HG03066 (cell line): Measurements from ENCODE around the gene VSIG10.

Experiments used
- ATAC-seq: cut with Tn5 transposase; IDR thresholded peaks from one replicate; pipeline ENCODE4 v1.9.1; 2021; ENCODE audit warnings: low read depth; ENCODE audit not compliant: unreplicated experiment

VSIG10 gene

DNA sequence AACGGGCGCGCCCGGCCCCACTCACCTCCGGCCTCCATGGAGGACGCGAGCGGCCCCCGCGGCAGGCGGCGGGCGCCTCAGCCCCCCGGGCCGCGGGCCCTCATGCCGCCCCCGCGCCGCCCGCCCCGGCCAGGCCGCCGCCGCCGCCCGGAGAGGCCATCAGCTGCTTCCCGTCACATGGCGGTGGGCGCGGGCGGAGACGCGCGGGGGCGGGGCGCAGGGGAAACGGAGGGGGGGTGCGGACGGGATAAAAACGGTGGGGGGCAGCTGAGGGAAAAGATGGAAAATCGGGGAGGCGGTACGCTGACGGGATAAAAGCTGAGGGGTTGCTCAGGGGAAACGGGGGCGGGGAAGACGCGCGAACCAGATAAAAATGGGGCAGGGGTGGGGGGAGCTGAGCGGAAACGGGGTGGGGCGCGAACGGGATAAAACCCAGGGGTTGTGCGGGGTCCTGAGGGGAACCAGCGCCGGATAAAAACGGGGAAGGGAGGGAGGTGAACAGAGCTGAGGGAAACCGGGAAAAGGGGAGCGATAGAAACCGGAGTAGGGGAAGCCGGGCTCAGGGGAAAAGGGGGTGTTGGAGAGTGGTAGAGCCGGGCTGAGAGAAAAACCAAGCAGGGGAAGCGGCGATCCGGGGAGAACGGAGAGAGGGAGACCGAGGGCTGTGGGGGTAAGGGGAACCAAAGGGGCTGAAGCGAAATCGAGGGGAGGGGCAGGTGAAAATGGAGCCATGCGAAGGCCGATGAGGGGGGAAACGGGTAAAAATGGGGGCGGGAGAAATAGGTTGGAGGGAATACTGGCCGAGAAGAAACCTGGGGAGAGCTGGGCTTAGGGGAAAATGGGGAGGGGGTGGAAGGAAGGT lies 42.6 kb downstream of the VSIG10 start, which contains the start of gene WSB2:
WSB2 (minus strand) TSS at position 169 of the 862 bp plus-strand sequence; CDS start at position 38, 131 bp downstream.
- ATAC-seq, result no peak

DNA sequence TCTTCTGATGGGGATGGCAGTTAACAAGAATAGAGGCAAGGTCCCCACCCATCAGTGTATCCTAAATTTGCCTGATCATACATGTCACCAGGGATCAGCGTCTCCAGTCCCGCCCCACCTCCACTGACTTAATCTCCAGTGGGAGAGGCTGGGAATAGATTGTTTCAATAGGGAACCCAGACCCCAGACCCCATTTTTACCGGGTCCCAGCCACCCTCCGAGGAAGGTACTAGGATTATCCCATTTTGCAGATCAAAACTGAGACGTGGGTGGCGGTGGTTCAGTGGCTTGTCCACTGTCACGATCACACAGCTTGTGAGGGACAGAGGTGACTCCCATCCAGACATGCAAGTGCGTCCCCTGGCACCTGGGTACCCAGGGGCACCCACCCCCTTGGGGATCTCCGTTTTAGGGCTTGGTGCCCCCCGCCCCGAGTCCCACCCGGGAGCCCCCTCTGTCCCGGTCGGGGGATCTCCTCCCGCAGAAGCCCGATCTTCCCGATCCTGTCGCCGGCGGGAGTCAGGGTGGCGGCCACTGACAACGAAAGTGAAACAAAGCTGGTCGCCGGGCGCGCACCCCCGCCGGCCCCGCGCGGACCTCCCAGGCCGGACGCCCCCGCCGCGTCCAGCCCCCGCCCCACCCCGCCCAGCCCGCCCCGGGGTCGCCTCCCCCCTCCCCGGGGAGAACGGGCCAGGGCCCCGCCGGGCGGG lies 43.4 kb downstream of the VSIG10 start:
- ATAC-seq, result no peak

GRCh38 chr12:118059341-118060191 lies 44.2 kb downstream of the VSIG10 start:
- no peak for ATAC-seq

DNA sequence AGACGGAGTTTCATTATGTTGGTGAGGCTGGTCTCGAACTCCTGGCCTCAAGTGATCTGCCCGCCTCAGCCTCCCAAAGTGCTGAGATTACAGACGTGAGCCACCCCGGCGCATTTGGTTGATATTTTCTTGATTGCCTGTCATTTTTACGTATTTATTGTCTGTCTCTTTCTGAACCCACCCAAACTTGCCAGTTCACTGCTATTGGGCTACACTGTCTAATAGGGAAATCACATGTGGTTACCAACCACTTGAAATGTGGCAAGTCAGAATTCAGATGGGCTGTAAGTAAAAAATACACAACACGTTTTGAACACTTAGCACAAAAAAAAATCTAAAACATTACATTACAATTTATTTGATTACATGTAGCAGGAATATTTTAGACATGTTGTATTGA lies 44.9 kb downstream of the VSIG10 start:
- ATAC-seq, result no peak

DNA sequence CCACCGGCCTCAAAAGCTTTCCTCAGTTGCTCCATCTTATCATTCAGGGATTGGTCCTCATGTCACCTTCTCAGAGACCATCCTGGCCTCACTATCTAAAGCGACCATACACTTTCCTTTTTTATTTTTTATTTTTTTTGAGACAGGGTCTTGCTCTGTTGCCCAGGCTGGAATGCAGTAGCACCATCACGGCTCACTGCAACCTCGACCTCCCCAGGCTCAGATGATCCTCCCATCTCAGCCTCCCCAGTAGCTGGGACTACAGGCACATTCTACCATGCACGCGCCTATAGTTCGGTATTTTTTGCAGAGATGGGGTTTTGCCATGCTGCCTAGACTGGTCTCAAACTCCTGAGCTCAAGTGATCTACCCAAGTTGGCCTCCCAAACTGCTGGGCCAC lies 45.6 kb downstream of the VSIG10 start:
- no peak for ATAC-seq

DNA sequence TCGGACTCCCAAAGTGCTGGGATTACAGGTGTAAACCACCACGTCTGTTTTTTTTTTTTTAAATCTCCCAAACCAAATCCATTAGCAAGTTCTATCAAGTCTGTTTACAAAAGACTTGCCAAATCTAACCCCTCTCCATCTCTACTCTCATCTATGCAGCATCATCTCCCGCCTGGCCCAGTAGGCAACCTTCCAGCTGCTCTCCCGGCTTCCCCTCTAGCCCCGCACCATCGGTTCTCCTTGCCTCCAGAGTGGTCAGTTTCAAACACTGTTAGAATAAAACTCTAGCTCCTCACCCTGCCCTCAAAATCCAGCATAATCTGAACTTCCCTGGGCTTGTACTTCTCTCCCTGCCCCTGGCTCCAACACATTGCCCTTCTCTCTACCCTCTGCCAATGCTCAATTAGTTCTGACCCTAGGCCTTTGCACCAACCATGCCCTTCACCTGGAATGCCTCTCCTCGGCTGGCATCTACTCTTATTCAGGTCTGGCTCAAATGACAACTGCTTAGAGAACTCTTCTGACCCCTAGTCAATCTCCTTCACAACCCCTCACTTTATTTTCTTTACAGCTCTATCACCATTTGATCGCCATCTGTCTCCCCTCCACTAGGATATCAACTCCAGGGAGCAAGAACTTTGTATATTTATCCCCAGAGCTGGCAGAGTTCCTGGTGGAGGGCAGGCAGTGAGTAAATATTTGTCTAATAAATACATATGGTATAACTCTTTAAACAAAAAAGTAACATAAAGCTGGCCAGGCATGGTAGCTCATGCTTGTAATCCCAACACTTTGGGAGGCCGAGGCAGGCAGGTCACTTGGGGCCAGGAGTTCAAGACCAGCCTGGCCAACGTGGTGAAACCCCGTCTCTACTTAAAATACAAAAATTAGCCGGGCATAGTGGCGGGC lies 47.7 kb downstream of the VSIG10 start:
- no peak for ATAC-seq

DNA sequence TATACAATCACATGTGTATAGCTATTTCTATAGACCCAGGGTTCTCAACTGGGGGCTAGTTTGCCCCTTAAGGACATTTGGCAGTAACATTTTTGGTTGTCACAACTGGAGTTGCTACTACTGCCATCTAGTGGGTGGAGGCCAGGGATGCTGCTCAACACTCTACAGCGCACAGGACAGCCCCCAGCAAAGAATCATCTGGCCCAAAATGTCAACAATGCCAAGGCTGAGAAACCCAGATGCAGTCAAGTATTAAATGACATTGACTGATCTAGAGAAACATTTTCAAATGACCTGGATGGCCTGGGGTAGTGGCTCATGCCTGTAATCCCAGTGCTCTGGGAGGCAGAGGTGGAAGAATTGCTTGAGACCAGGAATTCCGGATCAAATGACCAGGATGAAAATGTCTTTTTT lies 48.7 kb downstream of the VSIG10 start:
- ATAC-seq, result peak; percentile 72

GRCh38 chr12:118053071-118053985 lies 50.5 kb downstream of the VSIG10 start:
- ATAC-seq, result no peak

- no peak for ATAC-seq
Observed at GRCh38 chr12:118052324-118053070, 51.3 kb downstream of the VSIG10 start.

GRCh38 chr12:118050972-118051910 lies 52.6 kb downstream of the VSIG10 start:
- no peak for ATAC-seq

- ATAC-seq, result no peak
Observed at GRCh38 chr12:118046430-118046829, 57.4 kb downstream of the VSIG10 start.

DNA sequence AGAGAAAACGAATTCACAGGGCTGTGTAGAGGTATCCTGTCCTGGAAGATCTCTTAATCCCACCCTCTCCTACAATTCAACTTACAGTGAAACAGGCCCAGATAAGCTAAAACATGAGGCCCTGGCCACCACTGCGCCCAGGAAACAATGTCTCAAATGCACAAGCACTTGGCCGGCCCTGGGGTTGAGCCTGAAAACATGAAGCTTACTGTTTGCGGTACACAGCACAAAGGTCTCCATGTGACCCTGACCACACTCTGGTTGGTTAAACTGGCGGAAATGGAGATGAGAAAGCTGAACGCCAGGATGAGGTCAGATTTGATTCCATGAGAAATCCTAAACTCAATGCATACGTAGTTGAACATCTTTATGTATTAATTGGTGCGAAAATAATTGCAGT lies 59.2 kb downstream of the VSIG10 start:
- ATAC-seq, result no peak

GRCh38 chr12:118044075-118044474 lies 59.7 kb downstream of the VSIG10 start:
- ATAC-seq, result no peak

DNA sequence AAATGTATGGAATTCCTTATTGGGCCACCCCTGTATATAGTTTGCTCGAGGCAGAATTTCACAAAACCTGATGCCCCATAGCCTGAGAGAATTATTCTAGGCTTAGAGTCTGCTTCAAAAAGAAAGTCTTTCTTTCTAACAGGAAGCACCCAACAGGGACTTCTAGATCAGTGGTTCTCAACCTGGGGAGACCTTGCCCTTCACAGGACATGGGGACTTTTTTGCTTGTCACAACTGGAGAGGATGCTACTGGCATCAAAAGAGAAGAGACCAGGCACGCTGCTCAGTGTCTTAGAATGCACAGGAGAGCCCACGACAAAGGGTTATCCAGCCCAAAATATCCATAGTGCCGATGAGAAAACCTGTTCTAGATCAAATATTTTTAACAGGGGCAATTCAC lies 61.7 kb downstream of the VSIG10 start:
- ATAC-seq, result no peak

GRCh38 chr12:118038137-118038536 lies 65.7 kb downstream of the VSIG10 start:
- no peak for ATAC-seq

DNA sequence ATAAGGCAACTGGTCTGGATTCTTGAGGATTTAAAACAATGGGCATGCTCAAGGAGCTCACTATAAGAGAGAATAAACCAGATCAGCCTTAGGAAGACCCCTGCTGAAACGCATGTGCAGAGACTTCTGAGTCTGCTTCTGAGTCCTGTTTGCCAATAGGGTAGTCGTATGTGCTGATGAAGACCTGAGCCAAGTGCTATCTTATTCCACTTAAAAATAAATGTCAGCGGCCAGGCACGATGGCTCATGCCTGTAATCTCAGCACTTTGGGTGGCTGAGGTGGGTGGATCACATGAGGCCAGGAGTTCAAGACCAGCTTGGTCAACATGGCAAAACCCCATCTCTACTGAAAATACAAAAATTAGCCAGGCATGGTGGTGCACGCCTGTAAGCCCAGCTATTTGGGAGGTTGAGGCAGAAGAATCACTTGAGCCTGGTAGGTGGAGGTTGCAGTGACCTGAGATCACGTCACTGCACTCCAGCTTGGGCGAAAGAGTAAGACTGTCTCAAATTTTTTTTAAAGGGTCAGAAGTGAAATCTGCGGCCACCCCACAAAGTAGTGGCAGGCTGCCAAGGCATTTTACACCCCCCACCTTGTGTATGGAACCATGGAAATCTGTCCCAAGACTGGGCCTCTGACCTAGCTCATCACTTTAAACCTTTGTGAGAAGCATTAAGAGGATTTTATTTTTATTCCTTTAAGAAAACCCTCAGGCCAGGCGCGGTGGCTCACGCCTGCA lies 67.0 kb downstream of the VSIG10 start:
- ATAC-seq, result no peak
